Astrocyte (in vitro differentiated cells and primary cell): ENCODE measurements around the gene HGFAC. TPM values are rescaled to one million over a fixed set of nuclear protein-coding genes. Genes with fewer than 3 reads are reported as not detected.

ENCODE experiments used
- DNase-seq: peaks from one replicate; pipeline ENCODE4 v3.0.0-alpha.2; 2010; ENCODE audit warnings: low read depth
- FAIRE-seq: peaks from 2 replicates; lab custom pipeline; 2011; peaks lifted over from hg19 to GRCh38; lab: Jason Lieb, UNC
- H2AFZ ChIP-seq: 2 replicates; pipeline ENCODE4 v1.6.0; 2012; ENCODE audit warnings: low read depth, low read length, inconsistent platforms
- H3K27ac ChIP-seq: 2 replicates; pipeline ENCODE4 v1.5.1; 2011; ENCODE audit warnings: low read depth, low read length, inconsistent platforms
- H3K27me3 ChIP-seq: 2 replicates; pipeline ENCODE4 v1.6.0; 2011; ENCODE audit warnings: low read length, inconsistent platforms; ENCODE audit not compliant: insufficient read depth
- H3K36me3 ChIP-seq: 2 replicates; pipeline ENCODE4 v1.5.1; 2011; ENCODE audit warnings: low read length, inconsistent platforms; ENCODE audit not compliant: insufficient read depth
- H3K4me1 ChIP-seq: 2 replicates; pipeline ENCODE4 v1.5.1; 2011; ENCODE audit warnings: low read length, inconsistent platforms; ENCODE audit not compliant: insufficient read depth
- H3K4me2 ChIP-seq: 2 replicates; pipeline ENCODE4 v1.6.0; 2012; ENCODE audit warnings: low read length, inconsistent platforms
- H3K4me3 ChIP-seq: 2 replicates; pipeline ENCODE4 v1.5.1; 2011; ENCODE audit warnings: low read depth, mild to moderate bottlenecking, low read length, inconsistent platforms; ENCODE audit not compliant: insufficient read depth
- H3K79me2 ChIP-seq: 2 replicates; pipeline ENCODE4 v1.6.0; 2012; ENCODE audit warnings: mild to moderate bottlenecking, low read length, inconsistent platforms; ENCODE audit not compliant: insufficient read depth
- H3K9ac ChIP-seq: 2 replicates; pipeline ENCODE4 v1.6.0; 2012; ENCODE audit warnings: mild to moderate bottlenecking, low read length, inconsistent platforms
- H3K9me3 ChIP-seq: 2 replicates; pipeline ENCODE4 v1.5.1; 2012; ENCODE audit warnings: low read depth, mild to moderate bottlenecking, low read length, inconsistent platforms; ENCODE audit not compliant: insufficient read depth
- H4K20me1 ChIP-seq: 2 replicates; pipeline ENCODE4 v1.6.0; 2012; ENCODE audit warnings: low read length, inconsistent platforms; ENCODE audit not compliant: insufficient read depth
- H3K27ac Mint-ChIP-seq: one replicate; pipeline ENCODE4 v1.8.0; 2021; ENCODE audit warnings: mild to moderate bottlenecking, mixed read lengths; ENCODE audit not compliant: unreplicated experiment
- H3K27me3 Mint-ChIP-seq: one replicate; pipeline ENCODE4 v1.8.0; 2021; ENCODE audit warnings: low read depth, mixed read lengths; ENCODE audit not compliant: unreplicated experiment
- H3K36me3 Mint-ChIP-seq: one replicate; pipeline ENCODE4 v1.8.0; 2021; ENCODE audit warnings: low read depth, mixed read lengths; ENCODE audit not compliant: unreplicated experiment
- H3K4me1 Mint-ChIP-seq: one replicate; pipeline ENCODE4 v1.8.0; 2021; ENCODE audit warnings: low read depth, mixed read lengths; ENCODE audit not compliant: unreplicated experiment
- H3K4me3 Mint-ChIP-seq: one replicate; pipeline ENCODE4 v1.8.0; 2021; ENCODE audit warnings: mild to moderate bottlenecking, moderate library complexity, mixed read lengths; ENCODE audit not compliant: unreplicated experiment
- H3K9me3 Mint-ChIP-seq: one replicate; pipeline ENCODE4 v1.8.0; 2021; ENCODE audit warnings: mild to moderate bottlenecking, mixed read lengths; ENCODE audit not compliant: unreplicated experiment
- EZH2 ChIP-seq: IDR thresholded peaks from 2 replicates; pipeline ENCODE4 v1.6.1; 2012; ENCODE audit warnings: mild to moderate bottlenecking, low read length, inconsistent platforms; ENCODE audit not compliant: insufficient read depth
- total RNA-seq: library from RNA; stranded (reverse); gene quantifications from 2 replicates; pipeline ENCODE4 v1.2.1, GENCODE V29; 2021
- TF ChIP-seq, protein P1 (sequence below): IDR thresholded peaks from 2 replicates; pipeline ENCODE4 v1.5.1; 2011; ENCODE audit warnings: low read depth, mild to moderate bottlenecking, inconsistent platforms, low read length, moderate library complexity; ENCODE audit not compliant: insufficient read depth

Gene HGFAC
- total RNA-seq, 1 donor from 2014 or later: 0.52 TPM

DNA sequence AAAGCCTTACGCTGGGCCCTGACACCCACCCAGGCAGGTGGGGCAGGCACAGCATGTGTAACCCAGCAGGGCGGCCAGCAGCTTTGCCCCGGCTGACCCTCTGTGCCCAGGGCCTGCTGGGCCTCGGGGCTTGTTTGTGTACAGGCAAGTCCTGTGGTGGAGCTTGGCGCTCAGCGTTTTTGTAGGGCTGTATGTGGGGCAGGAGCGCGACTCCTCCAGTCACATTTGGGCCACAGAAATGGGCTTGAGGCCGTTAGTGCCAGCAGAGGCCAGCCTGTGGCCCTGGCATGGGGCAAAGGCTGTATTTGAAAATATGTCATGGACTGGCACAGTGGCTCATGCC is 14.7 kb upstream of the HGFAC start:
- H3K9ac ChIP-seq: no peak overlapping the region
- FAIRE-seq: no peak

DNA sequence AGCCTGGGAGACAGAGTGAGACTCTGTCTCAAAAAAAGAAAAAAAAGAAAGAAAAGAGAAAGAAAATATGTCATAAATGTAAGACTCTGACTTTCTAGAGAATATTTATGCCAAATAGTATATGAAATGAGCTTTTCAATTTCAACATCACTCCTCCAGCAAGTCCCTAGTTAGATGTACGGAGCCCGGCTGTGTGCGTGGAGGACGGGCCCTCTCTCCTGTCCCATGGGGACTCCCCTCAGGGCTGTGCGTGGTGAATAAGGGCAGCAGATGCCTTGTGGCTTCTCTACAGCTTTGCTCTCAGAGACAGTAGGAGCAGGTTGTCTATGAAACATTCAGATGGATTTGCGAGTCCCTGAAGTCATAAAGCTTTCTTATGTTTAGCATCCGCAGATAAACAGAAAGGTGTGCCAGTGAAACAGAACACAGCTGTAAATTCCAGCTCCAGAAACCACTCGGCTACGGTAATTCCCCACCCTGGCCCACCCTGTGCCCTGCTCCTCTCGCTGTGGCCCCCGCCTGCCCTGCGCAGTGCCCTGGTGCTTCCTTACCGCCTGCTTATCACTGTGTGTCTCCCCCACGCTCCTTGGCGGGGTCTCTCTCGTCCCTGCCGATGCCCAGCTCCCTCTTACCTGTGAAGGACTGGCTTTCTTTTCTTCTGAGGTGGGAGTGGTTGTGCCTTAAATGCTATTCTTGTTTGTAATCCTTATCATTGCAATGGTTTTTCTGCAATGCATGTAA is 13.9 kb upstream of the HGFAC start:
- FAIRE-seq: no peak
- TF ChIP-seq EZH2: no peak
- TF ChIP-seq, protein P1, sequence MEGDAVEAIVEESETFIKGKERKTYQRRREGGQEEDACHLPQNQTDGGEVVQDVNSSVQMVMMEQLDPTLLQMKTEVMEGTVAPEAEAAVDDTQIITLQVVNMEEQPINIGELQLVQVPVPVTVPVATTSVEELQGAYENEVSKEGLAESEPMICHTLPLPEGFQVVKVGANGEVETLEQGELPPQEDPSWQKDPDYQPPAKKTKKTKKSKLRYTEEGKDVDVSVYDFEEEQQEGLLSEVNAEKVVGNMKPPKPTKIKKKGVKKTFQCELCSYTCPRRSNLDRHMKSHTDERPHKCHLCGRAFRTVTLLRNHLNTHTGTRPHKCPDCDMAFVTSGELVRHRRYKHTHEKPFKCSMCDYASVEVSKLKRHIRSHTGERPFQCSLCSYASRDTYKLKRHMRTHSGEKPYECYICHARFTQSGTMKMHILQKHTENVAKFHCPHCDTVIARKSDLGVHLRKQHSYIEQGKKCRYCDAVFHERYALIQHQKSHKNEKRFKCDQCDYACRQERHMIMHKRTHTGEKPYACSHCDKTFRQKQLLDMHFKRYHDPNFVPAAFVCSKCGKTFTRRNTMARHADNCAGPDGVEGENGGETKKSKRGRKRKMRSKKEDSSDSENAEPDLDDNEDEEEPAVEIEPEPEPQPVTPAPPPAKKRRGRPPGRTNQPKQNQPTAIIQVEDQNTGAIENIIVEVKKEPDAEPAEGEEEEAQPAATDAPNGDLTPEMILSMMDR: no peak
- Histone ChIP-seq H3K79me2 (no peaks in the 10 kb centered on the region), H3K36me3 (no peaks in the 10 kb centered on the region), H3K27me3 (no peaks in the 10 kb centered on the region), H3K9ac (no peak overlapping the region), H3K4me3 (no peak overlapping the region), H3K27ac (no peak overlapping the region), H3K9me3 (no peaks in the 10 kb centered on the region), H4K20me1 (no peaks in the 10 kb centered on the region), H3K4me1 (no peaks in the 10 kb centered on the region), H2AFZ (no peak overlapping the region), H3K4me2 (no peak overlapping the region)
- DNase-seq: no peak
- Mint-ChIP-seq H3K4me3 (no peak overlapping the region), H3K9me3 (peaks cover 2% of the 10 kb centered on the region), H3K36me3 (peaks cover 13% of the 10 kb centered on the region), H3K27ac (no peak overlapping the region), H3K4me1 (no peaks in the 10 kb centered on the region), H3K27me3 (no peaks in the 10 kb centered on the region)

More for the DNA sequence above, 14.7 kb upstream of the HGFAC start:
- H3K36me3 Mint-ChIP-seq: peaks cover 12% of the 10 kb centered on the region
- Histone ChIP-seq H3K4me3 (no peak overlapping the region), H2AFZ (no peak overlapping the region), H3K27ac (no peak overlapping the region), H3K36me3 (no peaks in the 10 kb centered on the region), H3K79me2 (no peaks in the 10 kb centered on the region), H3K27me3 (no peaks in the 10 kb centered on the region), H3K9me3 (no peaks in the 10 kb centered on the region), H3K4me1 (no peaks in the 10 kb centered on the region), H3K4me2 (no peak overlapping the region), H4K20me1 (no peaks in the 10 kb centered on the region)
- TF ChIP-seq, protein P1: no peak
- no peak for TF ChIP-seq EZH2
- no peak overlapping the region for H3K27ac Mint-ChIP-seq
- no peak for DNase-seq
- H3K4me3 Mint-ChIP-seq: no peak overlapping the region
- no peaks in the 10 kb centered on the region for H3K4me1 Mint-ChIP-seq
- H3K9me3 Mint-ChIP-seq: peaks cover 2% of the 10 kb centered on the region
- H3K27me3 Mint-ChIP-seq: no peaks in the 10 kb centered on the region

- Mint-ChIP-seq H3K27me3 (no peaks in the 10 kb centered on the region), H3K9me3 (peaks cover 2% of the 10 kb centered on the region), H3K36me3 (peaks cover 15% of the 10 kb centered on the region), H3K27ac (no peak overlapping the region), H3K4me1 (no peaks in the 10 kb centered on the region), H3K4me3 (no peak overlapping the region)
- DNase-seq (no peak), FAIRE-seq (no peak)
- H3K9me3 ChIP-seq: no peaks in the 10 kb centered on the region
- no peaks in the 10 kb centered on the region for H3K79me2 ChIP-seq
- H3K4me2 ChIP-seq: no peak overlapping the region
- no peaks in the 10 kb centered on the region for H3K36me3 ChIP-seq
- H3K9ac ChIP-seq: no peak overlapping the region
- no peaks in the 10 kb centered on the region for H3K4me1 ChIP-seq
- no peak overlapping the region for H3K4me3 ChIP-seq
- H3K27ac ChIP-seq: no peak overlapping the region
- H4K20me1 ChIP-seq: no peaks in the 10 kb centered on the region
- no peaks in the 10 kb centered on the region for H3K27me3 ChIP-seq
- TF ChIP-seq, protein P1: no peak
- TF ChIP-seq EZH2: no peak
- no peak overlapping the region for H2AFZ ChIP-seq
These were observed 12.1 kb upstream of the HGFAC start for GRCh38 chr4:3429651-3430050.
